WTC11 (cell line): ENCODE measurements around the gene ARHGEF12.

Experiments used
- AR ChIP-seq: fragments of 250-450 bp; sonication (Bioruptor Pico); IDR thresholded peaks from 2 replicates; pipeline ENCODE4 v1.9.0; 2021; ENCODE audit warnings: mild to moderate bottlenecking
- CREB1 ChIP-seq: sonication (generic); formaldehyde crosslinking; IDR thresholded peaks from 2 replicates; pipeline ENCODE4 v1.8.0; 2023; ENCODE audit warnings: mild to moderate bottlenecking, missing genetic modification reagents
- CTCF ChIP-seq: fragments of 200-600 bp; IDR thresholded peaks from 2 replicates; pipeline ENCODE4 v1.8.0; 2022; ENCODE audit warnings: antibody characterized with exemption
- RELA ChIP-seq: sonication (generic); formaldehyde crosslinking; IDR thresholded peaks from 2 replicates; pipeline ENCODE4 v1.8.1; 2022; ENCODE audit warnings: missing genetic modification reagents, mild to moderate bottlenecking, borderline replicate concordance
- USF2 ChIP-seq: sonication (generic); formaldehyde crosslinking; IDR thresholded peaks from 2 replicates; pipeline ENCODE4 v1.8.1; 2023; ENCODE audit warnings: mild to moderate bottlenecking, missing genetic modification reagents, moderate library complexity
- ZNF671 ChIP-seq: fragments of 250-450 bp; sonication (Bioruptor Pico); IDR thresholded peaks from 2 replicates; pipeline ENCODE4 v1.8.0; 2021; ENCODE audit warnings: mild to moderate bottlenecking

GRCh38 chr11:120457996-120458395, 121.8 kb downstream of the ARHGEF12 start:
- TF ChIP-seq CTCF: no peak
- no peak for TF ChIP-seq ZNF671 (CRISPR knock-in tag)
- TF ChIP-seq CREB1 (CRISPR knock-in tag): no peak
- TF ChIP-seq AR: no peak
- no peak for TF ChIP-seq RELA
- no peak for TF ChIP-seq USF2 (CRISPR knock-in tag)
